NCI-H345 (cell line): ENCODE data around the gene CACNA1F.

ENCODE experiments used
- DNase-seq: peaks from one replicate; lab custom pipeline; 2025; lab: John Stamatoyannopoulos, UW

CACNA1F gene

GRCh38 chrX:49227726-49228125 is 5.4 kb downstream of the CACNA1F start:
- DNase-seq = no peak

- DNase-seq = no peak
These were observed 6.2 kb downstream of the CACNA1F start for GRCh38 chrX:49226946-49227345.

GRCh38 chrX:49225858-49226257 is 7.3 kb downstream of the CACNA1F start:
- no peak for DNase-seq

GRCh38 chrX:49221868-49222267 is 11.3 kb downstream of the CACNA1F start:
- no peak for DNase-seq

- no peak for DNase-seq
These were observed 13.0 kb downstream of the CACNA1F start for GRCh38 chrX:49220100-49220499.

- DNase-seq = no peak
These were observed 18.1 kb downstream of the CACNA1F start for GRCh38 chrX:49214996-49215526.

GRCh38 chrX:49214416-49214815 is 18.7 kb downstream of the CACNA1F start:
- no peak for DNase-seq

- no peak for DNase-seq
These were observed 20.3 kb downstream of the CACNA1F start for GRCh38 chrX:49212861-49213260.

GRCh38 chrX:49212209-49212608 is 20.9 kb downstream of the CACNA1F start:
- no peak for DNase-seq

GRCh38 chrX:49211074-49211473 is 22.1 kb downstream of the CACNA1F start:
- DNase-seq = no peak

- DNase-seq = no peak
These were observed 22.7 kb downstream of the CACNA1F start for GRCh38 chrX:49210406-49210805.

GRCh38 chrX:49209434-49210251 is 23.5 kb downstream of the CACNA1F start:
- no peak for DNase-seq

GRCh38 chrX:49208399-49208798 is 24.7 kb downstream of the CACNA1F start:
- no peak for DNase-seq

GRCh38 chrX:49206543-49206942 is 26.6 kb downstream of the CACNA1F start:
- DNase-seq = no peak

GRCh38 chrX:49205443-49205842 is 27.7 kb downstream of the CACNA1F start:
- DNase-seq = no peak

- no peak for DNase-seq
These were observed 28.4 kb downstream of the CACNA1F start for GRCh38 chrX:49204709-49205108.

GRCh38 chrX:49204017-49204416 is 29.1 kb downstream of the CACNA1F start:
- no peak for DNase-seq

GRCh38 chrX:49203536-49203935 is 29.6 kb downstream of the CACNA1F start:
- no peak for DNase-seq

- no peak for DNase-seq
These were observed 31.1 kb downstream of the CACNA1F start for GRCh38 chrX:49202022-49202421.

- DNase-seq = peak; percentile 89
These were observed 33.0 kb downstream of the CACNA1F start, which contains the start of gene SYP for GRCh38 chrX:49199906-49200771. SYP (minus strand) TSS chrX:49200193; CDS start chrX:49200186, 7 bp downstream.

GRCh38 chrX:49199315-49199595 is 33.9 kb downstream of the CACNA1F start:
- no peak for DNase-seq

GRCh38 chrX:49198540-49199314 is 34.4 kb downstream of the CACNA1F start:
- no peak for DNase-seq
